Chondrocyte (in vitro differentiated cells): ENCODE data around the gene NDUFS4. TPM values are rescaled to one million over a fixed set of nuclear protein-coding genes. Genes with fewer than 3 reads are reported as not detected.
"Not testable (repeated sequence)": the region's sequence is repeated elsewhere in the genome, so short reads cannot be mapped to it uniquely, and the experiment has no call there.

Source experiments
- DNase-seq: peaks from one replicate; pipeline ENCODE4 v3.0.0; 2021; ENCODE audit warnings: mixed read lengths, low spot score
- H3K27ac Mint-ChIP-seq: one replicate; pipeline ENCODE4 v1.8.0; 2021; ENCODE audit warnings: mild to moderate bottlenecking, moderate library complexity, mixed read lengths; ENCODE audit not compliant: unreplicated experiment
- H3K27me3 Mint-ChIP-seq: 2 replicates; pipeline ENCODE4 v1.8.0; 2021; ENCODE audit warnings: low read depth, mixed read lengths
- H3K36me3 Mint-ChIP-seq: 2 replicates; pipeline ENCODE4 v1.8.0; 2021; ENCODE audit warnings: low read depth, mixed read lengths
- H3K4me1 Mint-ChIP-seq: 2 replicates; pipeline ENCODE4 v1.8.0; 2021; ENCODE audit warnings: low read depth, mild to moderate bottlenecking, mixed read lengths
- H3K4me3 Mint-ChIP-seq: one replicate; pipeline ENCODE4 v1.8.0; 2021; ENCODE audit warnings: mild to moderate bottlenecking, moderate library complexity, mixed read lengths; ENCODE audit not compliant: unreplicated experiment
- H3K9me3 Mint-ChIP-seq: 2 replicates; pipeline ENCODE4 v1.8.0; 2021; ENCODE audit warnings: low read depth, mixed read lengths
- total RNA-seq: library from RNA; stranded (reverse); gene quantifications from 3 replicates; pipeline ENCODE4 v1.2.1, GENCODE V29; 2021
- TF ChIP-seq, protein P1 (sequence below): fragments of 200-600 bp; sonication (generic); IDR thresholded peaks from 2 replicates; pipeline ENCODE4 v1.5.0; 2021; ENCODE audit warnings: antibody characterized with exemption, mild to moderate bottlenecking, moderate library complexity

The NDUFS4 gene
- total RNA-seq, 1 donor from 2014 or later, result 66.9 TPM

DNA sequence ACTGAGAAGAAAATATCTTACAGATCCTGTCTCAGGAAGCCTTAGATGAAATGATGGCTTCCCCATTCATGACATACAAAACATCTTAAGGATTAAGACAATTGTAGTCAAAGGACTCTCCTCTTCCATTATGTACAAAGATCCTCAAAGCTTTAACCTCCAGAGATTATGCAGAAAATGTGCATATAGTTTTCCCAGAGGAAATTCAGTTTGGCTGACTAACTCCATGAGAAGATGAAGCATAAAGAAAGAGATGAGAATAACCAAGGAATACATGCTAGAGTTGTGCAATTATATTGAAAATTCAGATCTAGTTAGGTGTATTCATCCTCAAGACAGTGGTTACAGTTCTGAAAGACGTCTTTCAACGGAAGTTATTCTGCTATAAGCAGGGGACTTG lies 18.6 kb upstream of the NDUFS4 start:
- TF ChIP-seq, protein P1, sequence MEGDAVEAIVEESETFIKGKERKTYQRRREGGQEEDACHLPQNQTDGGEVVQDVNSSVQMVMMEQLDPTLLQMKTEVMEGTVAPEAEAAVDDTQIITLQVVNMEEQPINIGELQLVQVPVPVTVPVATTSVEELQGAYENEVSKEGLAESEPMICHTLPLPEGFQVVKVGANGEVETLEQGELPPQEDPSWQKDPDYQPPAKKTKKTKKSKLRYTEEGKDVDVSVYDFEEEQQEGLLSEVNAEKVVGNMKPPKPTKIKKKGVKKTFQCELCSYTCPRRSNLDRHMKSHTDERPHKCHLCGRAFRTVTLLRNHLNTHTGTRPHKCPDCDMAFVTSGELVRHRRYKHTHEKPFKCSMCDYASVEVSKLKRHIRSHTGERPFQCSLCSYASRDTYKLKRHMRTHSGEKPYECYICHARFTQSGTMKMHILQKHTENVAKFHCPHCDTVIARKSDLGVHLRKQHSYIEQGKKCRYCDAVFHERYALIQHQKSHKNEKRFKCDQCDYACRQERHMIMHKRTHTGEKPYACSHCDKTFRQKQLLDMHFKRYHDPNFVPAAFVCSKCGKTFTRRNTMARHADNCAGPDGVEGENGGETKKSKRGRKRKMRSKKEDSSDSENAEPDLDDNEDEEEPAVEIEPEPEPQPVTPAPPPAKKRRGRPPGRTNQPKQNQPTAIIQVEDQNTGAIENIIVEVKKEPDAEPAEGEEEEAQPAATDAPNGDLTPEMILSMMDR, result no peak
- no peak overlapping the region for H3K27ac Mint-ChIP-seq
- H3K9me3 Mint-ChIP-seq, result no peaks in the 10 kb centered on the region

DNA sequence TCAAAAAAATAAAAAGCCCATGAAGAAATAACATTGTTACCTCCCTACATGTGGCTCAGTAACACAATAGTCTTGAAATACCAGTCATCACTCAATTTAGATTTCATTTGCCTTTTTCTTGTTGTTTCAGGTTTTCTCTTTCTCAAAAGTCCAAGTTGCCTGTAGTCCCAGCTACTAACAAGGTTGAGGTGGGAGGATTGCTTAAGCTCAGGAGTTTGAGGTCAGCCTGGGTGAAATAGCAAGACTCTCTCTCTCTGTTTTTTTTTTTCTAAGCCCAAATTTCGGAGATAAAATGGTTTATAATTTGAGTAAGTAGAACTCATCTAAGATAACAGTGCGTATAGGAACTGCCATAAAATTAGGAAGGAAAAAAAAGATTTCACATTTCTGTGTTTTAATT lies 17.5 kb upstream of the NDUFS4 start:
- Mint-ChIP-seq H3K27me3 (peaks cover 7% of the 10 kb centered on the region), H3K4me1 (no peaks in the 10 kb centered on the region), H3K36me3 (no peaks in the 10 kb centered on the region), H3K9me3 (no peaks in the 10 kb centered on the region), H3K4me3 (no peak overlapping the region), H3K27ac (no peak overlapping the region)
- no peak for DNase-seq
- TF ChIP-seq, protein P1, result no peak

More for the DNA sequence above, 18.6 kb upstream of the NDUFS4 start:
- Mint-ChIP-seq H3K4me1 (no peaks in the 10 kb centered on the region), H3K36me3 (no peaks in the 10 kb centered on the region), H3K4me3 (no peak overlapping the region), H3K27me3 (peaks cover 8% of the 10 kb centered on the region)
- DNase-seq, result no peak

GRCh38 chr5:53543401-53543800 lies 17.0 kb upstream of the NDUFS4 start:
- Mint-ChIP-seq H3K27me3 (peaks cover 7% of the 10 kb centered on the region), H3K9me3 (no peaks in the 10 kb centered on the region), H3K4me3 (no peak overlapping the region), H3K27ac (no peak overlapping the region), H3K36me3 (no peaks in the 10 kb centered on the region), H3K4me1 (no peaks in the 10 kb centered on the region)
- DNase-seq, result no peak
- TF ChIP-seq, protein P1, result no peak

GRCh38 chr5:53545744-53546143 lies 14.7 kb upstream of the NDUFS4 start:
- Mint-ChIP-seq H3K9me3 (no peaks in the 10 kb centered on the region), H3K27ac (no peak overlapping the region), H3K36me3 (no peaks in the 10 kb centered on the region), H3K4me3 (no peak overlapping the region), H3K4me1 (no peaks in the 10 kb centered on the region), H3K27me3 (peaks cover 4% of the 10 kb centered on the region)
- TF ChIP-seq, protein P1, result no peak
- no peak for DNase-seq

DNA sequence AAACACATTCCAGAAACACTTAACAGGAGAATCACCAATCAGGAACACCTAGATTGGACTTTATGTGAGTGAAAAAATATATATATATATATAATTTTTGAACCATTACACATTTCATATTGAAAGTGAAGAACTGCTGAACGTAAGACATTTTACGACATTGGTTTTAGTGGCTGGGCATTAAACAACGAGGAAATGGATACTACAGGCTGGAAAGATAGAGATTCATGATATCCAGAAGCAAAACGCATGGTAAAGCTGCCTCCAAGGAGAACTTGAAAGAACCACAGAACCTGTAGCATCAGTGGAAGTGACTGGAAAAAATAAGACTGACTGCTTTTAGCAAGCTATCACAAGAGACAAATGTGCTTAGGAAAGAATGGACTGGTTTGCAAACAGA lies 13.2 kb upstream of the NDUFS4 start:
- TF ChIP-seq, protein P1, result no peak
- Mint-ChIP-seq H3K9me3 (no peaks in the 10 kb centered on the region), H3K27ac (no peak overlapping the region), H3K4me1 (no peaks in the 10 kb centered on the region), H3K4me3 (no peak overlapping the region), H3K27me3 (peaks cover 4% of the 10 kb centered on the region), H3K36me3 (no peaks in the 10 kb centered on the region)
- DNase-seq, result no peak

GRCh38 chr5:53548501-53548900 lies 11.9 kb upstream of the NDUFS4 start:
- DNase-seq, H3K9me3 Mint-ChIP-seq: not testable (repeated sequence)

More at GRCh38 chr5:53548501-53548900, 11.9 kb upstream of the NDUFS4 start:
- not testable (repeated sequence) for H3K27me3 Mint-ChIP-seq, H3K4me3 Mint-ChIP-seq, H3K27ac Mint-ChIP-seq, H3K4me1 Mint-ChIP-seq, H3K36me3 Mint-ChIP-seq
